ENCODE data around the gene INO80. TPM values are rescaled to one million over a fixed set of nuclear protein-coding genes. Genes with fewer than 3 reads are reported as not detected.

INO80 gene
- total and polyA plus RNA-seq, 7 donors, result 7.2 to 36.6 (median 17.1) TPM

GRCh38 chr15:40999190-40999589, 116.9 kb downstream of the INO80 start:
- Histone ChIP-seq H3K27ac (no peak overlapping the region), H3K4me1 (peaks cover 0 to 8% (median 8%) of the 10 kb centered on the region in 4 donors), H3K27me3 (no peaks in the 10 kb centered on the region), H3K9me3 (no peaks in the 10 kb centered on the region), H3K36me3 (peaks cover 11 to 58% (median 24%) of the 10 kb centered on the region in 4 donors), H3K4me3 (no peak overlapping the region)
- 90 to 91% methylated on average over 4 of the region's 4 CpGs for WGBS, 2 donors
- intact Hi-C loops (cut with DNase I), result no loop called here
- DNase-seq, result no peak
- TF ChIP-seq EP300 (IDR thresholded peaks at IDR 0.05) (no peak), POLR2AphosphoS5 (IDR thresholded peaks at IDR 0.05) (no peak)
- TF ChIP-seq, protein P1, sequence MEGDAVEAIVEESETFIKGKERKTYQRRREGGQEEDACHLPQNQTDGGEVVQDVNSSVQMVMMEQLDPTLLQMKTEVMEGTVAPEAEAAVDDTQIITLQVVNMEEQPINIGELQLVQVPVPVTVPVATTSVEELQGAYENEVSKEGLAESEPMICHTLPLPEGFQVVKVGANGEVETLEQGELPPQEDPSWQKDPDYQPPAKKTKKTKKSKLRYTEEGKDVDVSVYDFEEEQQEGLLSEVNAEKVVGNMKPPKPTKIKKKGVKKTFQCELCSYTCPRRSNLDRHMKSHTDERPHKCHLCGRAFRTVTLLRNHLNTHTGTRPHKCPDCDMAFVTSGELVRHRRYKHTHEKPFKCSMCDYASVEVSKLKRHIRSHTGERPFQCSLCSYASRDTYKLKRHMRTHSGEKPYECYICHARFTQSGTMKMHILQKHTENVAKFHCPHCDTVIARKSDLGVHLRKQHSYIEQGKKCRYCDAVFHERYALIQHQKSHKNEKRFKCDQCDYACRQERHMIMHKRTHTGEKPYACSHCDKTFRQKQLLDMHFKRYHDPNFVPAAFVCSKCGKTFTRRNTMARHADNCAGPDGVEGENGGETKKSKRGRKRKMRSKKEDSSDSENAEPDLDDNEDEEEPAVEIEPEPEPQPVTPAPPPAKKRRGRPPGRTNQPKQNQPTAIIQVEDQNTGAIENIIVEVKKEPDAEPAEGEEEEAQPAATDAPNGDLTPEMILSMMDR (IDR thresholded peaks at IDR 0.05), result no peak

DNA sequence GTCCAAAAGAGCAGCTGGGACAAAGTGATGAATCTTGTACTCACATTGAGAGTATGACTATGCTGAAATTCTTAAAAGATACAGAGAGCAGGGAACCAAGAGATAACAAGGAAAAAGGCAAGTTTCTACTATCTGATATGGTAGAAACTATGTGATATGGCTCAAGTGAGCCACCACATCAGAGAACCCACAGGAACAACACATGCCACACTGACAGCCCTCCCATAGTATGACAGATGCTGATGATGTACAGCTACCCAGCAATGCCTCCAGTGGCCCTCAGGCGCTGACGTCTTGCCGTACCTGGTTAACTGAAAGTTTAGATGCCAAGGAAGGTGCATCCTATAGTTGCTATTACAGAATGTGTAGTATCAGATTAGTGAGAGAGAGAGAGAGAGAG, 120.4 kb downstream of the INO80 start:
- Histone ChIP-seq H3K27ac (no peak overlapping the region), H3K4me1 (peaks cover 0 to 13% (median 10%) of the 10 kb centered on the region in 4 donors), H3K36me3 (peaks cover 11 to 49% (median 21%) of the 10 kb centered on the region in 4 donors), H3K4me3 (no peak overlapping the region), H3K9me3 (no peaks in the 10 kb centered on the region), H3K27me3 (no peaks in the 10 kb centered on the region)
- no peak for DNase-seq
- TF ChIP-seq POLR2A (IDR thresholded peaks at IDR 0.05), result no peak
- no peak for TF ChIP-seq POLR2AphosphoS5 (IDR thresholded peaks at IDR 0.05)
- TF ChIP-seq, protein P1 (IDR thresholded peaks at IDR 0.05), result no peak
- no peak for TF ChIP-seq EP300 (IDR thresholded peaks at IDR 0.05)
- WGBS, 2 donors, result 90 to 96% methylated on average over 3 of the region's 3 CpGs
- intact Hi-C loops (cut with DNase I), result no loop called here

DNA sequence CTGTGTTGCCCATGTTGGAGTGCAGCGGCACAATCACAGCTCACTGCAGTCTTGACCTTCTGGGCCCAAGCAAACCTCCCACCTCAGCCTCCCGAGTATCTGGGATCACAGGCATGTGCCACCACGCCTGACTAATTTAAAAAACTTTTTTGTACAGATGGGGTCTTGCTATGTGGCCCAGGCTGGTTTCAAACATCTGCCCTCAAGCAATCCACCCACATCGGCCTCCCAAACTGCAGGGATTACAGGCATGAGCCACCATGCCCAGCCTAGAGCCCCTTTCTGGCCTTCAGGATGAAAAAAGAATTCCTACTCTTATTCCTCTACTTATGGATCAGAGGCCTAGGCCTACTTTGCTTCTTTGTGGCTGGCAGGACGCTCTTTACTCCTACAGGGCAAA, 123.3 kb downstream of the INO80 start:
- Histone ChIP-seq H3K36me3 (peaks cover 11 to 41% (median 20%) of the 10 kb centered on the region in 4 donors), H3K27ac (peak overlapping the region in 2 of 4 donors; percentile 2 to 30)
- intact Hi-C loops (cut with DNase I), result no loop called here

GRCh38 chr15:40992241-40992741, 123.8 kb downstream of the INO80 start:
- Histone ChIP-seq H3K9me3 (no peaks in the 10 kb centered on the region), H3K4me3 (no peak overlapping the region), H3K4me1 (peaks cover 0 to 13% (median 10%) of the 10 kb centered on the region in 4 donors), H3K36me3 (peaks cover 11 to 41% (median 24%) of the 10 kb centered on the region in 4 donors), H3K27ac (peak overlapping the region in 2 of 4 donors; percentile 2 to 30), H3K27me3 (no peaks in the 10 kb centered on the region)
- no peak for TF ChIP-seq POLR2AphosphoS5 (IDR thresholded peaks at IDR 0.05)
- no peak for TF ChIP-seq EP300 (IDR thresholded peaks at IDR 0.05)
- TF ChIP-seq POLR2A (IDR thresholded peaks at IDR 0.05), result no peak
- TF ChIP-seq, protein P1 (IDR thresholded peaks at IDR 0.05), result no peak
- intact Hi-C loops (cut with DNase I), result no loop called here
- WGBS, 2 donors, result 71 to 72% methylated on average over 1 of the region's 1 CpG
- DNase-seq, result no peak

More for the DNA sequence above, 123.3 kb downstream of the INO80 start:
- Histone ChIP-seq H3K4me1 (peaks cover 0 to 13% (median 10%) of the 10 kb centered on the region in 4 donors), H3K4me3 (no peak overlapping the region), H3K9me3 (no peaks in the 10 kb centered on the region), H3K27me3 (no peaks in the 10 kb centered on the region)
- 89 to 92% methylated on average over 5 of the region's 5 CpGs for WGBS, 2 donors
- no peak for DNase-seq
- TF ChIP-seq, protein P1 (IDR thresholded peaks at IDR 0.05), result no peak
- TF ChIP-seq EP300 (IDR thresholded peaks at IDR 0.05) (no peak), POLR2A (IDR thresholded peaks at IDR 0.05) (no peak), POLR2AphosphoS5 (IDR thresholded peaks at IDR 0.05) (no peak)

DNA sequence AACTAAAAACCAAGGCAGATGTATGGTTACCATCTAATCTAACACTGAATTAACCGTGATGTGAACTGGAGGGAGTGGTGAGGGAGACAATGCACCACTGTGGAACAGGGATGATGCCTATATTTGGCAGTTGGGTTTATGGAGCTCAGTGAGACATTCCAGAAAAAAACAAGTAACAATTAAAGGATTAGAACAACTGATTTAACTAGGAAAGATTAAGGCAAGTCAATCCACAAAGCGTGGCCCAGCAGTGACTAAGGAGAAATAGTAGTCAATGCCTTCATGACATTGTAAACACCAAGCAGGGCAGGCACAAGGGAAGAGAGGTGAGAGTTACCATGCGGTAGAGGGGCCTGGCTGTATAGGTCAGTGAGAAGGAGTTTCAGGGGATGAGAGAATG, 124.7 kb downstream of the INO80 start:
- intact Hi-C loops (cut with DNase I), result no loop called here
- WGBS, 2 donors, result 82 to 90% methylated on average over 3 of the region's 3 CpGs
- Histone ChIP-seq H3K4me3 (no peak overlapping the region), H3K27me3 (no peaks in the 10 kb centered on the region), H3K27ac (no peak overlapping the region), H3K36me3 (peaks cover 6 to 41% (median 20%) of the 10 kb centered on the region in 4 donors), H3K9me3 (no peaks in the 10 kb centered on the region), H3K4me1 (peaks cover 0 to 13% (median 10%) of the 10 kb centered on the region in 4 donors)
- TF ChIP-seq POLR2AphosphoS5 (IDR thresholded peaks at IDR 0.05), result no peak
- no peak for TF ChIP-seq EP300 (IDR thresholded peaks at IDR 0.05)
- no peak for TF ChIP-seq POLR2A (IDR thresholded peaks at IDR 0.05)
- TF ChIP-seq, protein P1 (IDR thresholded peaks at IDR 0.05), result no peak
- DNase-seq, result no peak

Data from sigmoid colon (tissue), 7 donors.